Keratinocyte (primary cell): Measurements from ENCODE around the gene RFFL. TPM values are rescaled to one million over a fixed set of nuclear protein-coding genes. Genes with fewer than 3 reads are reported as not detected.

ENCODE experiments used
- DNase-seq: peaks from one replicate; pipeline ENCODE4 v3.0.0-alpha.2; 2011; ENCODE audit warnings: low read depth, missing footprints, low spot score
- FAIRE-seq: peaks from 2 replicates; lab custom pipeline; 2011; peaks lifted over from hg19 to GRCh38; lab: Jason Lieb, UNC
- H2AFZ ChIP-seq: 2 replicates; pipeline ENCODE4 v1.6.0; 2012; ENCODE audit warnings: low read length, control low read depth, inconsistent platforms; ENCODE audit not compliant: control insufficient read depth
- H3K27ac ChIP-seq: 2 replicates; pipeline ENCODE4 v1.5.1; 2011; ENCODE audit warnings: low read length; ENCODE audit not compliant: control insufficient read depth, insufficient read depth
- H3K27me3 ChIP-seq: 3 replicates; pipeline ENCODE4 v1.6.0; 2011; ENCODE audit warnings: low read length; ENCODE audit not compliant: control insufficient read depth, insufficient read depth; ENCODE audit errors: extremely low read depth
- H3K36me3 ChIP-seq, 2 experiments: 2 replicates in 1 of 2; 3 replicates in 1 of 2; pipeline ENCODE4 v1.5.1; 2011; ENCODE audit warnings: low read length in 2 of 2, mild to moderate bottlenecking in 1 of 2; ENCODE audit not compliant: control insufficient read depth in 2 of 2, insufficient read depth in 2 of 2; ENCODE audit errors: extremely low read depth in 1 of 2
- H3K4me1 ChIP-seq: 3 replicates; pipeline ENCODE4 v1.5.1; 2011; ENCODE audit warnings: low read length; ENCODE audit not compliant: control insufficient read depth, insufficient read depth; ENCODE audit errors: extremely low read depth
- H3K4me2 ChIP-seq: 3 replicates; pipeline ENCODE4 v1.6.0; 2011; ENCODE audit warnings: low read depth, low read length; ENCODE audit not compliant: control insufficient read depth, insufficient read depth; ENCODE audit errors: extremely low read depth
- H3K4me3 ChIP-seq, 3 experiments: fragments of 200-600 bp in 1 of 3; sonication (generic) in 1 of 3; 2 replicates in 2 of 3; 3 replicates in 1 of 3; pipeline ENCODE4 v1.5.1; 2011 to 2016; ENCODE audit warnings: low read length in 3 of 3, mild to moderate bottlenecking in 3 of 3, control low read depth in 2 of 3, inconsistent platforms in 1 of 3, low read depth in 1 of 3, mixed read lengths in 1 of 3, mixed run types in 1 of 3, moderate library complexity in 1 of 3; ENCODE audit not compliant: control insufficient read depth in 2 of 3, insufficient read depth in 2 of 3; ENCODE audit errors: extremely low read depth in 1 of 3
- H3K79me2 ChIP-seq: 2 replicates; pipeline ENCODE4 v1.6.0; 2012; ENCODE audit warnings: low read length; ENCODE audit not compliant: control insufficient read depth, insufficient read depth
- H3K9ac ChIP-seq: 3 replicates; pipeline ENCODE4 v1.6.0; 2011; ENCODE audit warnings: low read length; ENCODE audit not compliant: control insufficient read depth, insufficient read depth; ENCODE audit errors: extremely low read depth
- H3K9me1 ChIP-seq: 3 replicates; pipeline ENCODE4 v1.6.0; 2011; ENCODE audit warnings: low read length; ENCODE audit not compliant: control insufficient read depth, insufficient read depth; ENCODE audit errors: extremely low read depth
- H3K9me3 ChIP-seq: 2 replicates; pipeline ENCODE4 v1.5.1; 2012; ENCODE audit warnings: low read depth, low read length; ENCODE audit not compliant: control insufficient read depth
- H4K20me1 ChIP-seq: 3 replicates; pipeline ENCODE4 v1.6.0; 2011; ENCODE audit warnings: low read length; ENCODE audit not compliant: control insufficient read depth, insufficient read depth; ENCODE audit errors: extremely low read depth
- EZH2 ChIP-seq: IDR thresholded peaks from one replicate; pipeline ENCODE4 v1.6.1; 2012; ENCODE audit warnings: inconsistent platforms, mild to moderate bottlenecking, low read length, moderate library complexity
- dilution Hi-C: fragments of 300-500 bp; cut with MboI; formaldehyde crosslinking; loops from one replicate; pipeline ENCODE4 v1.7.0; 2020; ENCODE audit warnings: low sequenced_read_pairs; ENCODE audit not compliant: extremely low pct_ligation_motif_present
- polyA plus RNA-seq, 5 experiments: library from polyadenylated mRNA; depleted of rRNA in 3 of 5; stranded (reverse) in 3 of 5; stranded (forward) in 1 of 5; unstranded in 1 of 5; fragments of >200 nt; gene quantifications; 1 replicate in 1 of 5; 2 replicates in 3 of 5; 3 replicates in 1 of 5; pipeline versions ENCODE4 v1.2.1 to v1.2.3, GENCODE V29; 2011 to 2012; ENCODE audit warnings: missing spikeins in 2 of 5, low read depth in 1 of 5, low replicate concordance in 1 of 5
- TF ChIP-seq, protein P1 (sequence below), 3 experiments: IDR thresholded peaks in 1 of 3; conservative IDR thresholded peaks in 1 of 3; optimal IDR thresholded peaks in 1 of 3; 2 replicates in 2 of 3; 3 replicates in 1 of 3; pipeline versions ENCODE3 to v1.5.1; 2011; ENCODE audit warnings: low read length in 3 of 3, mild to moderate bottlenecking in 3 of 3, moderate library complexity in 2 of 3, control low read depth in 1 of 3, inconsistent platforms in 1 of 3; ENCODE audit not compliant: insufficient read depth in 2 of 3; ENCODE audit errors: extremely low read depth in 1 of 3

Gene RFFL
- polyA plus RNA-seq, 1 donor (not counting 4 experiments of a cell fraction or from before 2014, with no cell fraction given), result 13.5 TPM

DNA sequence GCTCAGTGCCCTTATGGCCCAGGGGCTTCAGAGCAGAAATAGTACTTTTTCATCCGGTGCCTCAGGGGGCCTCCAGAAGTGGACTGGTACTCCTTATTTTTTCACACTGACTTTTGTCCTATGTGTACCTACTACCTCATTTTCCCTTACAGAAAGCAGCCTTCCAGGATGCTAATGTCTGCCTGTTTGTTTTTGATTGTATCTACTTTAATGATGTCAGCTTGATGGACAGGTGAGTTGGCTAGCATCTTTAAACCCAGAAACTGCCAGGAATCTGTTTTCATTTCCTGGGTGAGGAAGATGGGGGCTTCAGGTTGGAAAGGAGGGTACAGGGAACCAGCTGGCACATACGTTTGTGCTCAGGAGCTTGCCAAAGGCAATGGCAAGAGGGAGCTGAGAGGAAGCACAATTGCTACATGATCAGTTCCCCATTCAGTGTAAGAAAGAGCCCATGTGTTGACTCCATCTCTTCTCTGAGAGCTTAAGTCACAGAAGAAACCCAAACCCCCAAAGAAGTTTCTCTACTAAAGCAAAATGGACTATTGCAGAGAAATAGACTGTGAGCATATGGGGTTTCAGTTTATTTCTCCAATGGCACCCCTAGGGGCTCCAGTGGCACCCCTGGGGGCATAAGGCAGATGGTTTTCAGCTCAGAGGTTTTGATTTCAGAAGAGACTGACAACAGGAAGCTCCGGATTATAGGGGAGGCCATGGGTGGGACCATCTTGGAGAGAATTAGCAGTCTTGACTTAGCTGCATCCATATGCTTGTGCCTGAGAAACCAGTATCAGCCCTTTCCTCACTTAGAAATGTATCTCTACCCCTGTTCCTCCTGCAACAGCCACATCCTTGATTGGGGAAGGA lies 66.9 kb downstream of the RFFL start:
- Histone ChIP-seq H3K9ac (no peak overlapping the region), H3K27ac (no peak overlapping the region), H3K36me3 (peaks cover 37 to 39% of the 10 kb centered on the region in 2 experiments), H3K9me1 (no peaks in the 10 kb centered on the region), H4K20me1 (no peaks in the 10 kb centered on the region), H3K79me2 (no peaks in the 10 kb centered on the region), H3K4me2 (no peak overlapping the region), H3K9me3 (no peaks in the 10 kb centered on the region), H3K4me3 (no peak overlapping the region), H2AFZ (no peak overlapping the region), H3K27me3 (no peaks in the 10 kb centered on the region), H3K4me1 (no peaks in the 10 kb centered on the region)
- TF ChIP-seq, protein P1, sequence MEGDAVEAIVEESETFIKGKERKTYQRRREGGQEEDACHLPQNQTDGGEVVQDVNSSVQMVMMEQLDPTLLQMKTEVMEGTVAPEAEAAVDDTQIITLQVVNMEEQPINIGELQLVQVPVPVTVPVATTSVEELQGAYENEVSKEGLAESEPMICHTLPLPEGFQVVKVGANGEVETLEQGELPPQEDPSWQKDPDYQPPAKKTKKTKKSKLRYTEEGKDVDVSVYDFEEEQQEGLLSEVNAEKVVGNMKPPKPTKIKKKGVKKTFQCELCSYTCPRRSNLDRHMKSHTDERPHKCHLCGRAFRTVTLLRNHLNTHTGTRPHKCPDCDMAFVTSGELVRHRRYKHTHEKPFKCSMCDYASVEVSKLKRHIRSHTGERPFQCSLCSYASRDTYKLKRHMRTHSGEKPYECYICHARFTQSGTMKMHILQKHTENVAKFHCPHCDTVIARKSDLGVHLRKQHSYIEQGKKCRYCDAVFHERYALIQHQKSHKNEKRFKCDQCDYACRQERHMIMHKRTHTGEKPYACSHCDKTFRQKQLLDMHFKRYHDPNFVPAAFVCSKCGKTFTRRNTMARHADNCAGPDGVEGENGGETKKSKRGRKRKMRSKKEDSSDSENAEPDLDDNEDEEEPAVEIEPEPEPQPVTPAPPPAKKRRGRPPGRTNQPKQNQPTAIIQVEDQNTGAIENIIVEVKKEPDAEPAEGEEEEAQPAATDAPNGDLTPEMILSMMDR (optimal IDR thresholded peaks at IDR 0.05 in 1 of 3, IDR thresholded peaks at IDR 0.05 in 1 of 3, conservative IDR thresholded peaks at IDR 0.05 in 1 of 3; ENCODE audit: extremely low read depth in 1 of 3, insufficient read depth in 2 of 3, low read length in 3 of 3), result no peak
- no peak for TF ChIP-seq EZH2
- dilution Hi-C loops, result no loop called here
- FAIRE-seq (no peak), DNase-seq (no peak)

DNA sequence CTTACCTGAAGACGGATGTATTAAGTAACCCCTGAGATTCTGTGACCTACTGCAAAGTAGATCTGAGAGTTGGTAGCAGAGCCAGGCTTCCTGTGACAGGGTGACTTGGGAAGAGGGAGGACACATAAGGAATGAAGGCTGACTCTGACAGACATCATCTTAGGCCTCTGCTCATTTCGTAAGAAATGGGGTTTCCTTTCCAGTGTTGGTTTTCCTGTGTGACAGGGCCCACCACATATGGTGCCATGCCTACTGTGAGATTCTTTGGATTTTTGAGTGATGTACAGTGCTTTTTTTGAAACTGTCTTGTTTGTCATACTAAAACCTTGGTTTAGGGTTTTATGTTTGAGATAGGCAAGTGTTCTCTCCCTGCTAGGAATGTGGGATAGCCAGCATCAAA lies 70.5 kb downstream of the RFFL start:
- no peaks in the 10 kb centered on the region for H3K9me1 ChIP-seq
- H3K27me3 ChIP-seq, result no peaks in the 10 kb centered on the region
- H3K36me3 ChIP-seq, result peaks cover 32 to 37% of the 10 kb centered on the region in 2 experiments
- no peaks in the 10 kb centered on the region for H3K9me3 ChIP-seq
- dilution Hi-C loops, result no loop called here
- H4K20me1 ChIP-seq, result no peaks in the 10 kb centered on the region
- no peak overlapping the region for H3K4me2 ChIP-seq
- no peaks in the 10 kb centered on the region for H3K79me2 ChIP-seq
- no peak overlapping the region for H3K9ac ChIP-seq
- DNase-seq, result no peak
- TF ChIP-seq EZH2, result no peak
- TF ChIP-seq, protein P1 (optimal IDR thresholded peaks at IDR 0.05 in 1 of 3, IDR thresholded peaks at IDR 0.05 in 1 of 3, conservative IDR thresholded peaks at IDR 0.05 in 1 of 3; ENCODE audit: extremely low read depth in 1 of 3, insufficient read depth in 2 of 3, low read length in 3 of 3), result no peak
- H3K4me3 ChIP-seq, result no peak overlapping the region
- H2AFZ ChIP-seq, result no peak overlapping the region
- no peak for FAIRE-seq
- no peaks in the 10 kb centered on the region for H3K4me1 ChIP-seq
- H3K27ac ChIP-seq, result no peak overlapping the region
